Mucosa of descending colon (tissue), 3 donors: ENCODE measurements around the gene PERCC1. TPM values are rescaled to one million over a fixed set of nuclear protein-coding genes. Genes with fewer than 3 reads are reported as not detected.

Source experiments
- ATAC-seq: fragments of 200-7000 bp; cut with Tn5 transposase; one replicate; pipeline ENCODE4 v1.9.1; 2020; ENCODE audit warnings: mild to moderate bottlenecking, moderate library complexity
- DNase-seq, 3 donors: peaks; one replicate each; pipeline ENCODE4 v3.0.0-alpha.2; 2020
- H3K36me3 ChIP-seq: fragments of 200-600 bp; one replicate; pipeline ENCODE4 v1.8.0; 2021; ENCODE audit warnings: low read depth, mild to moderate bottlenecking
- H3K4me1 ChIP-seq: fragments of 200-600 bp; one replicate; pipeline ENCODE4 v1.8.0; 2021; ENCODE audit warnings: low read depth, mild to moderate bottlenecking
- H3K4me3 ChIP-seq: fragments of 200-600 bp; one replicate; pipeline ENCODE4 v1.8.0; 2021; ENCODE audit warnings: mild to moderate bottlenecking
- H3K9me3 ChIP-seq: fragments of 200-600 bp; one replicate; pipeline ENCODE4 v1.8.0; 2021; ENCODE audit warnings: mild to moderate bottlenecking
- intact Hi-C, 2 donors: fragments of 100-400 bp; cut with DNase I in 1 of 2; cut with micrococcal nuclease in 1 of 2; formaldehyde crosslinking; loops; one replicate each; pipeline versions ENCODE4 v1.11.0 to v1.11.1; 2022; cut with DNase I, micrococcal nuclease
- total RNA-seq, 3 donors: library from RNA; stranded (reverse); fragmentation: NEBNext Ultra II Directional in 2 of 3; extraction: Animal tissue kit (Norgen Biotek cat#: 25700) in 2 of 3; gene quantifications; one replicate each; pipeline versions ENCODE4 v1.2.1 to v1.2.4, GENCODE V29; 2021 to 2023
- TF ChIP-seq, protein P1 (sequence below): fragments of 200-600 bp; IDR thresholded peaks from one replicate; pipeline ENCODE4 v1.8.0; 2022; ENCODE audit warnings: antibody characterized with exemption, mild to moderate bottlenecking
- donor health status: DM: no; HTN: no; CAD: no; lungs with moderate emphysema.
- donor health status: DM: no; HTN: no; CAD: no.
- donor health status: DM: no; HTN: yes; CAD: no.

The PERCC1 gene
- total RNA-seq, 3 donors from 2014 or later: 0.34 TPM; not detected in 2

DNA sequence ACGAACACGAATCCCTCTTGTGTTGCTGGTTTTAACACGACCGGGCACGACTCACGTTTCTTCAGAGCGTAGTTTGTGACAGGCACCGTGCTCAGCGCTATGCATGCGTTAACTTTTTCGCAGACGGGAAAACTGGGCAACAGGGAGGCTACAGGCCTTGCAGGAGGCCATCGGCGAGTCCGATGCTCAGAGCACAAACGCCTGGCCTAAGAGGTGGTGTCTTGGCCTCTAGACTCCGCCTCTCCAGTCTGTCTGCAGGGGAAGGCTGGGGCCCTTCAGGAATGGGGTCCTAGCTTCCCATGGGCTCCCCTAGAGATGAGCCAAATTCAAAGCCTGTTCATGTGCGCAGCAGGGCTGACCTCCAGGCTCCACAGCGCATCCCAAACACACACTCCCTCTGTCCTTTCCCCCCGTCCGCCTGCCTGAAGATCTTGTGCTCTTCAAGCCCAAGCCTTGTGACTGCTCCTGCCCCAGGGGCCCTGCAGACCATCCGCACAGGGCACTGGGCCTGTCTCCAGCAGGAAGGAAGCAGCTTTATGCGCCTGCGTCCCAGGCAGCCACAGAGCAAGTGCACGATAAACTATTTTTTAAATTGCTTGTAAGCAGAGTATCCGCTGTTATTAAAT is 40.8 kb downstream of the PERCC1 start:
- Histone ChIP-seq H3K4me1 (peaks cover 18% of the 10 kb centered on the region), H3K4me3 (no peak overlapping the region), H3K9me3 (no peaks in the 10 kb centered on the region), H3K36me3 (no peaks in the 10 kb centered on the region)
- intact Hi-C loops: no loop called here
- TF ChIP-seq, protein P1, sequence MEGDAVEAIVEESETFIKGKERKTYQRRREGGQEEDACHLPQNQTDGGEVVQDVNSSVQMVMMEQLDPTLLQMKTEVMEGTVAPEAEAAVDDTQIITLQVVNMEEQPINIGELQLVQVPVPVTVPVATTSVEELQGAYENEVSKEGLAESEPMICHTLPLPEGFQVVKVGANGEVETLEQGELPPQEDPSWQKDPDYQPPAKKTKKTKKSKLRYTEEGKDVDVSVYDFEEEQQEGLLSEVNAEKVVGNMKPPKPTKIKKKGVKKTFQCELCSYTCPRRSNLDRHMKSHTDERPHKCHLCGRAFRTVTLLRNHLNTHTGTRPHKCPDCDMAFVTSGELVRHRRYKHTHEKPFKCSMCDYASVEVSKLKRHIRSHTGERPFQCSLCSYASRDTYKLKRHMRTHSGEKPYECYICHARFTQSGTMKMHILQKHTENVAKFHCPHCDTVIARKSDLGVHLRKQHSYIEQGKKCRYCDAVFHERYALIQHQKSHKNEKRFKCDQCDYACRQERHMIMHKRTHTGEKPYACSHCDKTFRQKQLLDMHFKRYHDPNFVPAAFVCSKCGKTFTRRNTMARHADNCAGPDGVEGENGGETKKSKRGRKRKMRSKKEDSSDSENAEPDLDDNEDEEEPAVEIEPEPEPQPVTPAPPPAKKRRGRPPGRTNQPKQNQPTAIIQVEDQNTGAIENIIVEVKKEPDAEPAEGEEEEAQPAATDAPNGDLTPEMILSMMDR: no peak
- no peak for DNase-seq
- ATAC-seq: no peak

- Histone ChIP-seq H3K4me3 (no peak overlapping the region), H3K4me1 (peaks cover 18% of the 10 kb centered on the region), H3K9me3 (no peaks in the 10 kb centered on the region), H3K36me3 (no peaks in the 10 kb centered on the region)
- intact Hi-C loops: no loop called here
- ATAC-seq: no peak
- no peak for DNase-seq
- TF ChIP-seq, protein P1: no peak
Observed at GRCh38 chr16:1472974-1473373, 42.1 kb downstream of the PERCC1 start.

GRCh38 chr16:1474082-1474795 is 43.4 kb downstream of the PERCC1 start:
- Histone ChIP-seq H3K4me3 (peak overlapping the region; percentile 79), H3K36me3 (no peaks in the 10 kb centered on the region), H3K4me1 (peaks cover 18% of the 10 kb centered on the region), H3K9me3 (no peaks in the 10 kb centered on the region)
- intact Hi-C loops: no loop called here
- no peak for ATAC-seq
- TF ChIP-seq, protein P1: no peak
- no peak for DNase-seq

- H3K36me3 ChIP-seq: no peaks in the 10 kb centered on the region
- TF ChIP-seq, protein P1: no peak
- peak; percentile 97 for ATAC-seq
- peak within 1 kb of the TSS; percentile 79 for H3K4me3 ChIP-seq
- peak; percentile 94 to 96 (median 95) for DNase-seq
- no peaks in the 10 kb centered on the region for H3K9me3 ChIP-seq
- intact Hi-C loops: no loop called here
- peaks cover 18% of the 10 kb centered on the region for H3K4me1 ChIP-seq
Observed at GRCh38 chr16:1474796-1475551, 44.1 kb downstream of the PERCC1 start, which contains the start of gene CLCN7. CLCN7 (minus strand) TSS chr16:1475028; CDS start chr16:1474974, 54 bp downstream.

GRCh38 chr16:1475552-1476114 is 44.8 kb downstream of the PERCC1 start:
- Histone ChIP-seq H3K4me3 (peak overlapping the region; percentile 79), H3K9me3 (no peaks in the 10 kb centered on the region), H3K36me3 (no peaks in the 10 kb centered on the region), H3K4me1 (peaks cover 18% of the 10 kb centered on the region)
- TF ChIP-seq, protein P1: no peak
- DNase-seq: peak in 1 of 3 donors; percentile 12
- intact Hi-C loops: no loop called here
- no peak for ATAC-seq
